ENCODE results near the gene CALN1.
"Not testable (repeated sequence)": the region's sequence is repeated elsewhere in the genome, so short reads cannot be mapped to it uniquely, and the experiment has no call there.

Gene CALN1

GRCh38 chr7:71824006-71824760 is 588.0 kb downstream of the CALN1 start:
- H3K4me3 ChIP-seq (ENCODE audit: low read depth, low read length), result no peak overlapping the region
- TF ChIP-seq CTCF (IDR thresholded peaks at IDR 0.05; ENCODE audit: low read depth, low read length, missing control alignments), result no peak
- DNase-seq (ENCODE audit: low read depth), result no peak

- H3K4me3 ChIP-seq (ENCODE audit: low read depth, low read length), result not testable (repeated sequence)
Measured at GRCh38 chr7:71822406-71822805, 589.7 kb downstream of the CALN1 start.

DNA sequence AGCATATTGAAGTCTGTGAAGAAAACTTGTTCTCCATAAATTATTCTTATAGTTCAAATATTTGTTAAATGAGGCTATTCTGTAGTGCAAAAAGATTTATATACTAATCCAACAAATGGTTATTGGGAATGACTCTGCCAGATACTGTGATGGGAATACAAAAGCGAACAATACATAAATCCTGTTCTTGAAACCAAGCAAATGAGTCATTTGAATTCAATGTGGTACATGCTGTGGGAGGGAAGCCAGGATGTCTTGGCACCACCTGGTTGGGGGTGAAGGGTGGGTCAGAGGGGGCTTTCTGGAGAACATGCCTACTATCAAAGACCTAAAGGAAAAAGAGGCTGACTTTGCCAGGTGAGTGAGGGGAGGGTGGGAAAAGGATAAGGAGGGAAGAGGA is 594.2 kb downstream of the CALN1 start:
- no peak for DNase-seq (ENCODE audit: low read depth)

More at GRCh38 chr7:71822406-71822805, 589.7 kb downstream of the CALN1 start:
- not testable (repeated sequence) for DNase-seq (ENCODE audit: low read depth)

GRCh38 chr7:71808115-71808514 is 604.0 kb downstream of the CALN1 start:
- TF ChIP-seq CTCF (IDR thresholded peaks at IDR 0.05; ENCODE audit: low read depth, low read length, missing control alignments), result no peak
- no peak for DNase-seq (ENCODE audit: low read depth)
- H3K4me3 ChIP-seq (ENCODE audit: low read depth, low read length), result no peak overlapping the region

More for the DNA sequence above, 594.2 kb downstream of the CALN1 start:
- TF ChIP-seq CTCF (IDR thresholded peaks at IDR 0.05; ENCODE audit: low read depth, low read length, missing control alignments), result no peak
- H3K4me3 ChIP-seq (ENCODE audit: low read depth, low read length), result no peak overlapping the region

- H3K4me3 ChIP-seq (ENCODE audit: low read depth, low read length), result no peak overlapping the region
- no peak for DNase-seq (ENCODE audit: low read depth)
- TF ChIP-seq CTCF (IDR thresholded peaks at IDR 0.05; ENCODE audit: low read depth, low read length, missing control alignments), result no peak
Measured at GRCh38 chr7:71804256-71804655, 607.9 kb downstream of the CALN1 start.

- TF ChIP-seq CTCF (IDR thresholded peaks at IDR 0.05; ENCODE audit: low read depth, low read length, missing control alignments), result no peak
- H3K4me3 ChIP-seq (ENCODE audit: low read depth, low read length), result no peak overlapping the region
- DNase-seq (ENCODE audit: low read depth), result no peak
Measured at GRCh38 chr7:71801976-71802375, 610.2 kb downstream of the CALN1 start.

GRCh38 chr7:71800321-71800720 is 611.8 kb downstream of the CALN1 start:
- DNase-seq (ENCODE audit: low read depth), result no peak
- TF ChIP-seq CTCF (IDR thresholded peaks at IDR 0.05; ENCODE audit: low read depth, low read length, missing control alignments), result no peak
- H3K4me3 ChIP-seq (ENCODE audit: low read depth, low read length), result no peak overlapping the region
